Vagina (tissue), 2 donors: ENCODE results near the gene SLF2. TPM values are rescaled to one million over a fixed set of nuclear protein-coding genes. Genes with fewer than 3 reads are reported as not detected.

Experiments used
- DNase-seq, 2 donors: peaks; one replicate each; pipeline ENCODE4 v3.0.0-alpha.2; 2017; ENCODE audit errors: extremely low spot score in 2 of 2
- H3K27ac ChIP-seq: fragments of 200-600 bp; sonication (generic); one replicate; pipeline ENCODE4 v1.5.1; 2019
- H3K27me3 ChIP-seq: fragments of 200-600 bp; sonication (generic); one replicate; pipeline ENCODE4 v1.5.1; 2019
- H3K36me3 ChIP-seq, 2 donors: fragments of 200-600 bp; sonication (generic); one replicate each; pipeline ENCODE4 v1.5.1; 2017 to 2019
- H3K4me1 ChIP-seq: fragments of 200-600 bp; sonication (generic); one replicate; pipeline ENCODE4 v1.5.1; 2019
- H3K4me3 ChIP-seq, 2 donors: fragments of 200-600 bp; sonication (generic); 1 replicate in 1 of 2; 2 replicates in 1 of 2; pipeline ENCODE4 v1.5.1; 2016 to 2019
- H3K9me3 ChIP-seq: fragments of 200-600 bp; sonication (generic); one replicate; pipeline ENCODE4 v1.5.1; 2019
- CTCF ChIP-seq, 3 experiments: fragments of 450-650 bp in 2 of 3; fragments of 200-600 bp in 1 of 3; sonication (generic) in 1 of 3; IDR thresholded peaks; one replicate each; pipeline ENCODE4 v1.5.1; 2017 to 2019; ENCODE audit warnings: antibody characterized with exemption in 3 of 3, mild to moderate bottlenecking in 2 of 3, moderate library complexity in 2 of 3
- POLR2A ChIP-seq, 2 donors: fragments of 450-650 bp; IDR thresholded peaks; one replicate each; pipeline ENCODE4 v1.6.1; 2017; ENCODE audit warnings: antibody characterized with exemption in 2 of 2, mild to moderate bottlenecking in 2 of 2, moderate library complexity in 2 of 2
- POLR2AphosphoS5 ChIP-seq, 2 donors: sonication (generic); formaldehyde crosslinking; IDR thresholded peaks; one replicate each; pipeline ENCODE4 v1.9.0; 2017; ENCODE audit warnings: antibody characterized with exemption in 2 of 2, mild to moderate bottlenecking in 2 of 2, low read depth in 1 of 2; ENCODE audit not compliant: insufficient read depth in 1 of 2
- intact Hi-C: fragments of 100-400 bp; cut with DNase I; formaldehyde crosslinking; loops from one replicate; pipeline ENCODE4 v1.15.1; 2023
- total RNA-seq: library from RNA; depleted of rRNA; stranded (reverse); fragments of >200 nt; gene quantifications from one replicate; pipeline ENCODE4 v1.2.3, GENCODE V29; 2016

The SLF2 gene
- total RNA-seq, 1 donor from 2014 or later = 26.8 TPM

DNA sequence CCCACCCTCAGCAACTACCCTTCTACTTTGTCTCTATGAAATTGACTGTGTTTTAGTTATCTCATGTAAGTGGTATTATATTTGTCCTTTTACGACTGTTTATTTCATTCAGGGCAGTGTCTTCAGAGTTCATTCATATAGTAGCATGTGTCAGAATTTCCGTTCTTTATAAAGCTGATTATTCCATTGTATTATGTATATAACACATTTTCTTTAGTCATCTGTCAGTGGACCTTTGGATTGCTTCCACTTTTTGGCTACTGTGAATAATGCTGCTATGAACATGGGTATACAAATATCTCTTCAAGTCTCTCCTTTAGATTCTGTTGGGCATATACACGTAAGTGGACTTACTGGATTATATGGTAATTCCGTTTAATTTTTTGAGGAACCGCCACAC, 14.5 kb downstream of the SLF2 start:
- intact Hi-C loops = no loop called here
- Histone ChIP-seq H3K36me3 (peaks cover 0 to 63% of the 10 kb centered on the region in 2 donors), H3K27ac (no peak overlapping the region)

GRCh38 chr10:100928039-100928438, 15.3 kb downstream of the SLF2 start:
- no peak for DNase-seq
- Histone ChIP-seq H3K4me3 (no peak overlapping the region), H3K9me3 (no peaks in the 10 kb centered on the region), H3K4me1 (no peaks in the 10 kb centered on the region), H3K27me3 (no peaks in the 10 kb centered on the region), H3K27ac (no peak overlapping the region), H3K36me3 (peaks cover 0 to 70% of the 10 kb centered on the region in 2 donors)
- TF ChIP-seq CTCF (IDR thresholded peaks at IDR 0.05) = no peak
- intact Hi-C loops = no loop called here

More for the DNA sequence above, 14.5 kb downstream of the SLF2 start:
- no peak for DNase-seq
- H3K9me3 ChIP-seq = no peaks in the 10 kb centered on the region
- no peaks in the 10 kb centered on the region for H3K4me1 ChIP-seq
- no peaks in the 10 kb centered on the region for H3K27me3 ChIP-seq
- H3K4me3 ChIP-seq = no peak overlapping the region
- TF ChIP-seq POLR2A (IDR thresholded peaks at IDR 0.05) (no peak), POLR2AphosphoS5 (IDR thresholded peaks at IDR 0.05; ENCODE audit: insufficient read depth in 1 of 2, low read depth in 1 of 2) (no peak), CTCF (IDR thresholded peaks at IDR 0.05) (no peak)

DNA sequence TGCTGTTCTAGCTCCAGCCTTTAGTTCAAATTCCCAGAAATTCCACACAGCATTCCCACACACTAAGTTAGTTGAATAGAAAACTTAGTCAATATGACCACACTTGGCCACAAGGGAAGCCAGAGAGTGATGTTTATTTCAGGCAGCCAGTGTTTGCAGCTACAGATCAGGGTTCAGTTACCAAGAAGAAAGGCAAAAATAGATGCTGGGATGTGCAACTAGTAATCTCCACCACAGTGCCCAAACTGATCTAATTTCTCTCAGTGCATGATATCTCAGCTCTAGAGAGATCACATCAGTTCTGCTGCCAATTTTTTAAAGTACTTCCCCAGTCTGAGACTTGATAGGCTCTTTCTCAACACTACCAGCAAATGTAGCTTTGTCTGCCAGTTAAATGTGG, 17.6 kb downstream of the SLF2 start:
- H3K27ac ChIP-seq = no peak overlapping the region
- TF ChIP-seq POLR2A (IDR thresholded peaks at IDR 0.05) (no peak), CTCF (IDR thresholded peaks at IDR 0.05) (no peak), POLR2AphosphoS5 (IDR thresholded peaks at IDR 0.05; ENCODE audit: insufficient read depth in 1 of 2, low read depth in 1 of 2) (no peak)
- H3K4me3 ChIP-seq = no peak overlapping the region
- H3K4me1 ChIP-seq = no peaks in the 10 kb centered on the region
- H3K27me3 ChIP-seq = no peaks in the 10 kb centered on the region
- DNase-seq = no peak
- H3K9me3 ChIP-seq = no peaks in the 10 kb centered on the region
- peaks cover 0 to 69% of the 10 kb centered on the region in 2 donors for H3K36me3 ChIP-seq
- intact Hi-C loops = no loop called here

- intact Hi-C loops = no loop called here
- H3K36me3 ChIP-seq = peaks cover 0 to 76% of the 10 kb centered on the region in 2 donors
Measured at GRCh38 chr10:100934084-100934659, 21.4 kb downstream of the SLF2 start.

More at GRCh38 chr10:100934084-100934659, 21.4 kb downstream of the SLF2 start:
- H3K27me3 ChIP-seq = no peaks in the 10 kb centered on the region
- no peak overlapping the region for H3K4me3 ChIP-seq
- no peaks in the 10 kb centered on the region for H3K9me3 ChIP-seq
- TF ChIP-seq POLR2AphosphoS5 (IDR thresholded peaks at IDR 0.05; ENCODE audit: insufficient read depth in 1 of 2, low read depth in 1 of 2) (no peak), POLR2A (IDR thresholded peaks at IDR 0.05) (no peak), CTCF (IDR thresholded peaks at IDR 0.05) (no peak)
- no peaks in the 10 kb centered on the region for H3K4me1 ChIP-seq
- no peak for DNase-seq
- no peak overlapping the region for H3K27ac ChIP-seq
